Stomach (tissue), 4 donors: ENCODE measurements around the gene SYCP2.

ENCODE experiments used
- EP300 ChIP-seq: sonication (generic); formaldehyde crosslinking; IDR thresholded peaks from one replicate; pipeline ENCODE4 v1.6.1; 2017; ENCODE audit warnings: antibody characterized with exemption
- POLR2A ChIP-seq, 4 donors: fragments of 450-650 bp; IDR thresholded peaks; one replicate each; pipeline ENCODE4 v1.6.1; 2016; ENCODE audit warnings: antibody characterized with exemption in 4 of 4, control low read depth in 2 of 4, mild to moderate bottlenecking in 1 of 4, moderate library complexity in 1 of 4
- POLR2AphosphoS5 ChIP-seq, 3 donors: sonication (generic); formaldehyde crosslinking; IDR thresholded peaks; one replicate each; pipeline ENCODE4 v1.6.1; 2016; ENCODE audit warnings: antibody characterized with exemption in 3 of 3
- TF ChIP-seq, protein P1 (sequence below), 7 experiments: fragments of 450-650 bp in 4 of 7; fragments of 200-600 bp in 3 of 7; sonication (generic) in 3 of 7; IDR thresholded peaks; one replicate each; pipeline ENCODE4 v1.5.1; 2016 to 2019; ENCODE audit warnings: antibody characterized with exemption in 7 of 7, control low read depth in 2 of 7, mild to moderate bottlenecking in 1 of 7

DNA sequence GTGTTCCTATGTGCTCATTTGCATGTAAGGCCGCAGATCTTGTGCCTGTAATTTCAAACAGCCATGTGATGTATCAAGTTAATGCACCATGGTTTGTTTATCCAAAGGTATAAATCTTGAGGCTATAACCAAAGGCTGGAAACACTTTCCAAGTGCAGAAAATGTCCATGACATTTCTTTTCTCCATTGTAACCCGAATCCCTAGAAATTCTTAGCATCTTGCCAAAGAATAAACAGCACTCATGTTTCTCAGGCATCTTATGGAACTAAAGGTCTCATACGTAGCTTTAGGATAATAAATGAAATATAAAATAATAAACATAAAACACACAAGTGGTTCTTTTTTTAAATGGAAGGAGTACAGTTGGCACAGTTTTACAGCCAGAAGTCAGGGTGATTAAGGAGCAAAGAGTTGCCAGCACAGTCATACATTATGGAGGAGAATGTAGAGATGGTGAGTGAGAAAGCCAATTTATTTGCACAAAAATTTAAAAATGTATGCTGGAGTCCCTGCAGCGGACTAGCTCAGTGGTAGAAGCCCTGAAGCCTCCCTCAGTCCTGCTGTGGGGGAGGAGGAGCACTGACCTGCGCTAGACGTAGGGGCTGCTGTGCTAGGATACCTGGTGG is 42.8 kb upstream of the SYCP2 start:
- no peak for TF ChIP-seq POLR2AphosphoS5 (IDR thresholded peaks at IDR 0.05)
- TF ChIP-seq POLR2A (IDR thresholded peaks at IDR 0.05): no peak
- TF ChIP-seq, protein P1, sequence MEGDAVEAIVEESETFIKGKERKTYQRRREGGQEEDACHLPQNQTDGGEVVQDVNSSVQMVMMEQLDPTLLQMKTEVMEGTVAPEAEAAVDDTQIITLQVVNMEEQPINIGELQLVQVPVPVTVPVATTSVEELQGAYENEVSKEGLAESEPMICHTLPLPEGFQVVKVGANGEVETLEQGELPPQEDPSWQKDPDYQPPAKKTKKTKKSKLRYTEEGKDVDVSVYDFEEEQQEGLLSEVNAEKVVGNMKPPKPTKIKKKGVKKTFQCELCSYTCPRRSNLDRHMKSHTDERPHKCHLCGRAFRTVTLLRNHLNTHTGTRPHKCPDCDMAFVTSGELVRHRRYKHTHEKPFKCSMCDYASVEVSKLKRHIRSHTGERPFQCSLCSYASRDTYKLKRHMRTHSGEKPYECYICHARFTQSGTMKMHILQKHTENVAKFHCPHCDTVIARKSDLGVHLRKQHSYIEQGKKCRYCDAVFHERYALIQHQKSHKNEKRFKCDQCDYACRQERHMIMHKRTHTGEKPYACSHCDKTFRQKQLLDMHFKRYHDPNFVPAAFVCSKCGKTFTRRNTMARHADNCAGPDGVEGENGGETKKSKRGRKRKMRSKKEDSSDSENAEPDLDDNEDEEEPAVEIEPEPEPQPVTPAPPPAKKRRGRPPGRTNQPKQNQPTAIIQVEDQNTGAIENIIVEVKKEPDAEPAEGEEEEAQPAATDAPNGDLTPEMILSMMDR (IDR thresholded peaks at IDR 0.05): no peak
- no peak for TF ChIP-seq EP300
